ENCODE data around the gene HTT.

DNA sequence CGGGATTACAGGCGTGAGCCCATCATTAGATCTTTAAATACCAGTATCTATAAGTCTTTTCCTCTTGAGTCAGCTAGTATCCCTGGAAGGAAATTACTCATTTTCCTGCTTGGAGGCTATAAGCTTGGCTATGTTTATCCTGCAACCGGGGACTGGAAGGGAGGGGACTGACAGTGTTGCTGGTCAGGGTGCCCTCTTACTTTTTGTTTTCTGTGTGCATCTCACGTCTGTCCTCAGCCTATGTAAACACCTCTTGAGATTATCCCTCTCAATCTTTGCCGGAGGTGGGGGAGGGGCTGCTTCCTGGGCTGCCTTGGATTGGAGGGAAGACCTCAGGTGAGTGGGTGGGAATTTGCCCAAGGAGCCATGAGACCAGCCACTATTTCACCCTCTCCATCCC, 37.0 kb downstream of the HTT start:
- TF ChIP-seq, protein P1, sequence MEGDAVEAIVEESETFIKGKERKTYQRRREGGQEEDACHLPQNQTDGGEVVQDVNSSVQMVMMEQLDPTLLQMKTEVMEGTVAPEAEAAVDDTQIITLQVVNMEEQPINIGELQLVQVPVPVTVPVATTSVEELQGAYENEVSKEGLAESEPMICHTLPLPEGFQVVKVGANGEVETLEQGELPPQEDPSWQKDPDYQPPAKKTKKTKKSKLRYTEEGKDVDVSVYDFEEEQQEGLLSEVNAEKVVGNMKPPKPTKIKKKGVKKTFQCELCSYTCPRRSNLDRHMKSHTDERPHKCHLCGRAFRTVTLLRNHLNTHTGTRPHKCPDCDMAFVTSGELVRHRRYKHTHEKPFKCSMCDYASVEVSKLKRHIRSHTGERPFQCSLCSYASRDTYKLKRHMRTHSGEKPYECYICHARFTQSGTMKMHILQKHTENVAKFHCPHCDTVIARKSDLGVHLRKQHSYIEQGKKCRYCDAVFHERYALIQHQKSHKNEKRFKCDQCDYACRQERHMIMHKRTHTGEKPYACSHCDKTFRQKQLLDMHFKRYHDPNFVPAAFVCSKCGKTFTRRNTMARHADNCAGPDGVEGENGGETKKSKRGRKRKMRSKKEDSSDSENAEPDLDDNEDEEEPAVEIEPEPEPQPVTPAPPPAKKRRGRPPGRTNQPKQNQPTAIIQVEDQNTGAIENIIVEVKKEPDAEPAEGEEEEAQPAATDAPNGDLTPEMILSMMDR (IDR thresholded peaks at IDR 0.05): no peak
- TF ChIP-seq POLR2A (IDR thresholded peaks at IDR 0.05) (no peak), POLR2AphosphoS5 (IDR thresholded peaks at IDR 0.05; ENCODE audit: insufficient read depth in 1 of 2, low read depth in 1 of 2) (no peak)
